NCI-H1436 (cell line): ENCODE data around the gene OR10J1.
"Not testable (repeated sequence)": the region's sequence is repeated elsewhere in the genome, so short reads cannot be mapped to it uniquely, and the experiment has no call there.

Experiments
- DNase-seq: peaks from one replicate; lab custom pipeline; 2025; lab: John Stamatoyannopoulos, UW

OR10J1 gene, protein sequence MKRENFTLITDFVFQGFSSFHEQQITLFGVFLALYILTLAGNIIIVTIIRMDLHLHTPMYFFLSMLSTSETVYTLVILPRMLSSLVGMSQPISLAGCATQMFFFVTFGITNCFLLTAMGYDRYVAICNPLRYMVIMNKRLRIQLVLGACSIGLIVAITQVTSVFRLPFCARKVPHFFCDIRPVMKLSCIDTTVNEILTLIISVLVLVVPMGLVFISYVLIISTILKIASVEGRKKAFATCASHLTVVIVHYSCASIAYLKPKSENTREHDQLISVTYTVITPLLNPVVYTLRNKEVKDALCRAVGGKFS

DNA sequence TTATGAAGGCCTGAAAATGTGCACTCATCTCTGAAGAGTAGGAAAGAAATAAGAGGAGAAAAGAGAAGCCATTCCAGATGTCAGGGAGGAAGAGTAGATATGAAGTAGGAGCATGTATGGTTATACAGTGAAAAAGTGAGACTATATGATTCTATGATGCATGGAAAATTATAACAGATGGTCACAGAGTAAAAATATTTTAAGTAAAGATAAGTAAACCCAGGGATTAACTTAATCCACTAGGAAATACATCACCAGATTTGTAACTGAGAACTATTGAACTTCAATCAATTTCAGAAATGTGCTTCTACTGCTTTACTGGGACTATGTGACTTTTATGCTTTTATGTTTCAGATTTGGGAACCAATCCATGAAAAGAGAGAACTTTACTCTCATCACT is at the start of gene OR10J1:
TSS of gene OR10J1 (plus strand) at position 301 of the 400 bp plus-strand sequence. CDS start at position 371, 70 bp downstream.
- no peak for DNase-seq

DNA sequence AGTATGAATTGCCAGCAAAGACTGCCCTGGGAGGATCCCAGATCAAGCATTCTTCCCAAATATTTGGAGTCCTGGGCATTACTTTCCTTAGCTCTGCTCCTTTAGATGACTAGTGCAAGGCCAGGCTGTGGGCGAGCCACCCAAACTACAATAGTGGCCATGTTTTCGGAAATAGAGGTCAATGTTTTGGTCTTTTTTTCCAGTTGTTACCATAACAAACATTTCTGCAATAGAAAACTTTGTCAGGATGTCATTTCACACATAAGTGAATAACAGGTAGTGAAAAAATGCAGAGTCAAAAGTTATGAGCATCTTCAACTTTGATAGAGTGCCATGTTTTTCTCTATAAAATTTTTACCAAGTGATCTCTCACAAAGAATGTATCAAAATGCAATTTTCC is 32.7 kb upstream of the OR10J1 start:
- no peak for DNase-seq

DNA sequence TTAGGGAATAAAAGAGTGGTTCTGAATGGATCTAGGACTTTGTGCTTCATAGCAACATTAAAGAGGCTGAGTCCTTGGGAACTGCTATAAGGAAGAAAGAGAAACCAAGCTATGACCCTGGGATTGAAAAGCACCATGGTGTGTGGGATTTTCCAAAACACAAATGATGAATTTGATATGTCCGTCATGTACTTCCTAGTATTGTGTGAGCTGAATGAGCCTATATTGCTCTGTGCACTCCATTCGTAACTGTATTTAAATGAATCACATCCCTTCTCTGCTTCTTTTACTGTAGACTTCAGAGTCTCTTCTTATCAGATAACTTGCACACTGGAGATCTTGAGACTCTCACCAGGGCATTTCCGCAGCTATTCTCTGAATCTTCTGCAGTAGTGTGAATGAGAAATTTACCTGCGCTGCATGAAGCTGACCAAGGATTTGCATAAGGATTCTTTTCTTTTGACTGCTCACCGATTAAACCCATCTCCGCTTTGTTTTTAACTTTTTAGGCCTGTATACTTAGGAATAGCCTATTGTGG is 30.6 kb upstream of the OR10J1 start:
- no peak for DNase-seq

GRCh38 chr1:159421821-159422220 is 17.7 kb upstream of the OR10J1 start:
- no peak for DNase-seq

DNA sequence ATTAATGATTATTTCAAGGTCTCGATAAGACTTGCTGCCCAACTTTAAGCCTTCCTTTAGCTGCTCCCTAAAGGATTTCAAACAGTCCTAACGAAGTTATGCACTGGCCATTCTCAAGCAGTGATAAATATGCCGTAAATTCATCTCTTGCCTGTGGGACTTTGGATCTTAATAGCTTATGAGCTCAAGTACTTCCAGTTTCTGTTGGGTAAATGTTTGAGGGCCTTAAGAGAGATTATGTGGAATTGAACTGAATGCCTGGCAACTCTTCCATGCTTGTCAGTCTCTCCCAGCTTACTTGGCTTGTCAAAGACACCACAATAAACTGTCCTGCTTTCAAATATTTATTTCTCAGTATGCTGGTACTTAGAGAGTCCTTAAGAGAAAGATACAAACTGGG is 11.0 kb upstream of the OR10J1 start:
- DNase-seq = no peak

DNA sequence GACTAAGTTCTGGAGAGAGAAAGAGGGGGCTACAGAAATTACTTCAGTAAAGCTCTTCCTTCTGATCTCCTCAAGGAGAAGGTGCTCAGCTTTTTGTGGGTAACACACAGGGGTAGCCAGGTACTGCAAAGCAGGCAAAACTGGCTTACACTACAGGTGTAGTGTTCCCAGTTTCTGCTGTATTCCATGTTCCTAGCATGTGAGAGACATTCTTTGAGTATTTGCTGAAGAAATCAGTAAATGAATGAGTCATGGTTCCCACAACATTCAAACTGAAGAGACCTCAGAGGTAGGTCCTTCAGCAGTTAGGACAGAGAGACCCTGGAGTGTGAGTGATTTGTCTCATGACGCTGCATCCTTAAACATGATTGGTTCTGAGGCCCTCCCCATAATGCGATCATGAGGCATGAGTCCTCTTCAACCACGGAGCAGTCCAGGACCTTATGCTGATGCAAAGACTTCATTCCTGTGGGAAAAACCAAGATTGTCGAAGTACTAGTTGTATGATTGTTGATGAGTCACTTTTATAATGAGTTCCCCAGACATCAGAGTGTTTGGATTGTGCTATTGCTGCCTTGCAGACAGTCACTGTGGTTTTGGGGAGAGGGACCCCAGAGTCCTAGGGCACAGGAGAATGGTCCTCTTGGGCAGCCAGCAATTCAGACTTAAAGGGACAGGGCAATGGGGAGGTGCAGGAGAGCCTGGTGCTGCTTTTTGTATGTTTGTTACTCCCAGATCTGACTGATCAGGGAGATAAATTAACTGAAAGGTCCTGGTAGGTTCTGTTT is 10.3 kb upstream of the OR10J1 start:
- DNase-seq = no peak

GRCh38 chr1:159430985-159431384 is 8.5 kb upstream of the OR10J1 start:
- no peak for DNase-seq

GRCh38 chr1:159431904-159432303 is 7.6 kb upstream of the OR10J1 start, which contains the start of gene OR10J4:
Gene OR10J4, plus strand, starts transcription at chr1:159432204.
- DNase-seq = no peak

DNA sequence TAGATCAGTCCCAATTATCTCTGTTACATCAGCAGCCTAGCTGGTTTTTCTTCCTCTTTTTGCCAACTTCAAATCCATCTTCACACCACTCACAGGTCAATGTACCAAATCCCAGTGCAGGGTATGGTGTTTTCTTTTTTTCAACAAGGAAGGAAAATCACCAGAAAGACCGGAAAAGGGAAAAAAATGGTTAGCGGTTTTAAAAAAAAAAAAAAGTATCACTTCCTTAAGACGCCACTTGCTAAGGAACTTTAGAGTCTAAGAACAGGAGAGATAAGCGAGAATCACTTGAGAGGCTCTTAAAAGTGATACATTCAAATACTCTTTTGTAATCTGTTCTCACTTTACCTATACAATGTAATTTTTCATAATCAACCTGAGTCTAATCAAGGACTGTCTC is 3.1 kb upstream of the OR10J1 start:
- DNase-seq = no peak

GRCh38 chr1:159441360-159441759 is 1.8 kb downstream of the OR10J1 start:
- DNase-seq = no peak

GRCh38 chr1:159442428-159442827 is 2.9 kb downstream of the OR10J1 start:
- no peak for DNase-seq

GRCh38 chr1:159443066-159443750 is 3.7 kb downstream of the OR10J1 start:
- no peak for DNase-seq

DNA sequence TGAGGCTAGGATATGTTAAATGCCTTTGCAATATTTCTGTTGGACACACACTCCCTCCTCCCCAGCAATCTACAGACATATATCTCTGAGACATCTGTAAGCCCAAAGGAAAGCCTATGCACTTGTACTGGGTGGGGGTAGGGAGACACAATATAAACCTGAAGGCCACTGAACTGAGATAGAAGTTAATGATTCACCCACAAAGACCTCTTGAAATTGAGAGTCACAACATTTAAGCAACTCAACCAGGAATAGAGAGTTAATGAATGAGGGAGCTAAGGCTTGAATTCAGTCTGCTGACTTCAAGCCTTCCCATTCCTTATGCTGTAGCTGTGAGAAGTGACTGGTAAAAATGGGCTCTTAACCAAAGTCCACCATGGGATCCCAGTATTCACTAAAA is 5.0 kb downstream of the OR10J1 start:
- no peak for DNase-seq

GRCh38 chr1:159448181-159448580 is 8.7 kb downstream of the OR10J1 start:
- DNase-seq = no peak

GRCh38 chr1:159449605-159450004 is 10.1 kb downstream of the OR10J1 start:
- DNase-seq = not testable (repeated sequence)

- DNase-seq = no peak
Observed at GRCh38 chr1:159459551-159459950, 20.0 kb downstream of the OR10J1 start.

- no peak for DNase-seq
Observed at GRCh38 chr1:159465191-159465603, 25.7 kb downstream of the OR10J1 start.

DNA sequence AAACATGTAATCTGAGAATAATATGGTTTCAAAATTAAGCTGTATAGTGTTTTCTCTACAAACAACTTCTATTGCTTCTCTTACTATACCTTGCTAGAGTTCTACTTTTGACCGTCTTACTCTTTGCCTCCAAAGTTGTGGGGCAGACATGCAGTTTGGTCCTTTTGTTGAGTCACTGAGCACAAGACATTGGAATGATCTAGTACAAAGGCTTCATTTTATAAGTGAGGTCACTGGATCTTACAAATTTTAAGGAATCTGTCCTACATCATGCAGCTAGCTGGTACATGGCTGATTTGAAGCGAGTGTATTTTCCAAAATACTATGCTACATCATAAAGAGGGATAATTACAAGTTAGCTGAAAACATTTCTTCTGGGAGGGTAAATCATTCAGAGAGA is 28.8 kb downstream of the OR10J1 start:
- no peak for DNase-seq

- DNase-seq = no peak
Observed at GRCh38 chr1:159469921-159470533, 30.5 kb downstream of the OR10J1 start.

- no peak for DNase-seq
Observed at GRCh38 chr1:159473335-159473734, 33.8 kb downstream of the OR10J1 start.

DNA sequence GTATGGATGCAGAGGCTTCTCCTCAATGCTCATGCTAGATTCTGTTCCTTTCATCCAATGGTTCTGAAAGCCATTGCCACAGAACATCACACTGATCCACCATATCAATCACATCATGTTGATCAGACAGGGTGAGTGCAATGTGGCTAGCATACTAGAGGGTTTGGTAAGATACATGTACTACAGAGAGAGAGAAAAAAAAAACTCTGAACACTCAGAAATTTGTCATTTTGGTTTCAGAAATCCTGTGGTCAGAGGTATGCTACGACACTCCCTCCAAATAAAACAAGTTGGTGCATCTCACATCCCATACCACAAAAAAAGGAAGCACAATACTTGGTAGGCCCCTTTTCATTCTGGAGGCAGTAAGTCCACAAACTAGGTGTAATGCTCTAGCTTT is 35.4 kb downstream of the OR10J1 start:
- no peak for DNase-seq

DNA sequence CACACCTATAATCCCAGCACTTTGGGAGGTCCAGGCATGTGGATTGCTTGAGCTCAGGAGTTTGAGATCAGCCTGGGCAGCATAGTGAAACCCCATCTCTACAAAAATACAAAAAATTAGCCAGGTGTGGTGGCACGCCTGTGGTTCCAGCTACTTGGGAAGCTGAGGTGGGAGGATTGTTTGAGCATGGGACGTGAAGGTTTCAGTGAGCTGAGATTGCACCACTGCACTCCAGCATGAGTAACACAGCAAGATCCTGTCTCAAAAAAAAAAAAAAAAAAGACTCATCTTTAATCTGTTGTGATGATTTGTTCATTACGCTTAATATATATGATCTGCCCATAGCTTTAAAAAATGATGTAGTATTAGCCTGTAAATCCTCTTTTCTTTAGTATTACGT is 44.0 kb downstream of the OR10J1 start:
- DNase-seq = no peak
